IMR-90 (cell line): ENCODE measurements around the gene NSD2. TPM values are rescaled to one million over a fixed set of nuclear protein-coding genes. Genes with fewer than 3 reads are reported as not detected.

Experiments
- BHLHE40 ChIP-seq: fragments of 150-350 bp; IDR thresholded peaks from 2 replicates; pipeline ENCODE4 v1.6.1; 2016; ENCODE audit warnings: mild to moderate bottlenecking, low read depth, low read length
- MXI1 ChIP-seq: IDR thresholded peaks from 2 replicates; pipeline ENCODE4 v1.6.1; 2012; ENCODE audit warnings: low read depth, mild to moderate bottlenecking, low read length, moderate library complexity, borderline replicate concordance
- SMC3 ChIP-seq: fragments of 150-350 bp; IDR thresholded peaks from 2 replicates; pipeline ENCODE4 v1.6.1; 2016; ENCODE audit warnings: low read depth, mild to moderate bottlenecking, antibody characterized with exemption, low read length, moderate library complexity
- polyA plus RNA-seq, 3 experiments: library from polyadenylated mRNA; depleted of rRNA; stranded (reverse); fragments of >200 nt; gene quantifications; 2 replicates each; pipeline ENCODE4 v1.2.3, GENCODE V29; 2012; ENCODE audit warnings: low replicate concordance in 1 of 3
- total RNA-seq: library from RNA; depleted of rRNA; stranded (reverse); fragments of >200 nt; gene quantifications from 2 replicates; pipeline ENCODE4 v1.2.3, GENCODE V29; 2012

The NSD2 gene
- total and polyA plus RNA-seq, 2 of the 4 experiments (the other 2 are of a cell fraction): 35.9 to 68.1 TPM

GRCh38 chr4:1856071-1856942, 14.9 kb upstream of the NSD2 start, which contains the start of gene LETM1 (continued):
- no peak for TF ChIP-seq BHLHE40
- TF ChIP-seq MXI1: no peak; the same call in 1 of the 2 replicates
- TF ChIP-seq SMC3: no peak
